Activated T-cell treated with anti-CD3 and anti-CD28 coated beads, Interleukin-2, amount 50 U/mL, for 72 hours (primary cell): ENCODE results near the gene PARD6A. TPM values are rescaled to one million over a fixed set of nuclear protein-coding genes. Genes with fewer than 3 reads are reported as not detected.

ENCODE experiments used
- total RNA-seq, 2 donors: library from RNA; stranded (reverse); gene quantifications; one replicate each; pipeline ENCODE4 v1.2.3, GENCODE V29; 2022

PARD6A gene
- total RNA-seq, 2 donors from 2014 or later: 7.2 to 9.2 TPM

Other genes starting within 250 kb of the PARD6A start
- gene ZDHHC1, start 244.5 kb upstream of the PARD6A start, total RNA-seq: 1 to 10 TPM; 1.9 to 2.1 TPM
- 1 to 10 TPM in 1 of 2 donors, under 1 TPM in 1; 0.53 to 1.1 TPM for gene HSD11B2, start 229.8 kb upstream of the PARD6A start, total RNA-seq
- 10 to 100 TPM; 27.9 to 28.1 TPM for gene ATP6V0D1, start 179.8 kb upstream of the PARD6A start, total RNA-seq
- not detected for gene AGRP, start 177.4 kb upstream of the PARD6A start, total RNA-seq
- gene RIPOR1, start 132.1 kb upstream of the PARD6A start, total RNA-seq: 10 to 100 TPM; 34.2 to 54.6 TPM
- 10 to 100 TPM; 55.5 to 71.1 TPM for gene CTCF, start 98.4 kb upstream of the PARD6A start, total RNA-seq
- gene CARMIL2, start 15.8 kb upstream of the PARD6A start, total RNA-seq: 100 to 1,000 TPM; 182 to 196 TPM
- gene ACD, start 700 bp upstream of the PARD6A start, total RNA-seq: 10 to 100 TPM; 53.6 to 73.0 TPM
- 10 to 100 TPM; 12.0 to 18.3 TPM for gene ENKD1, start 5.8 kb downstream of the PARD6A start, total RNA-seq
- 1 to 10 TPM; 4.9 to 5.9 TPM for gene C16orf86, start 5.9 kb downstream of the PARD6A start, total RNA-seq
- gene GFOD2, start 58.4 kb downstream of the PARD6A start, total RNA-seq: 10 to 100 TPM; 11.3 to 11.6 TPM
- gene RANBP10, start 145.6 kb downstream of the PARD6A start, total RNA-seq: 10 to 100 TPM; 17.1 to 24.8 TPM
- gene TSNAXIP1, start 145.9 kb downstream of the PARD6A start, total RNA-seq: under 1 TPM; 0.39 to 0.86 TPM
- gene THAP11, start 181.4 kb downstream of the PARD6A start, total RNA-seq: 10 to 100 TPM; 31.7 to 39.2 TPM
- 10 to 100 TPM; 80.8 to 90.1 TPM for gene NUTF2, start 186.0 kb downstream of the PARD6A start, total RNA-seq
- 10 to 100 TPM; 43.6 to 59.4 TPM for gene CENPT, start 186.7 kb downstream of the PARD6A start, total RNA-seq
- gene EDC4, start 212.1 kb downstream of the PARD6A start, total RNA-seq: 10 to 100 TPM; 82.9 to 86.4 TPM
- 1 to 10 TPM in 1 of 2 donors, under 1 TPM in 1; 0.60 to 1.9 TPM for gene NRN1L, start 223.9 kb downstream of the PARD6A start, total RNA-seq
- gene PSKH1, start 232.3 kb downstream of the PARD6A start, total RNA-seq: 10 to 100 TPM; 16.1 to 16.2 TPM